ENCODE results near the gene SCAF4. TPM values are rescaled to one million over a fixed set of nuclear protein-coding genes. Genes with fewer than 3 reads are reported as not detected.

SCAF4 gene
- total RNA-seq, 1 donor from 2014 or later, result 14.2 TPM

DNA sequence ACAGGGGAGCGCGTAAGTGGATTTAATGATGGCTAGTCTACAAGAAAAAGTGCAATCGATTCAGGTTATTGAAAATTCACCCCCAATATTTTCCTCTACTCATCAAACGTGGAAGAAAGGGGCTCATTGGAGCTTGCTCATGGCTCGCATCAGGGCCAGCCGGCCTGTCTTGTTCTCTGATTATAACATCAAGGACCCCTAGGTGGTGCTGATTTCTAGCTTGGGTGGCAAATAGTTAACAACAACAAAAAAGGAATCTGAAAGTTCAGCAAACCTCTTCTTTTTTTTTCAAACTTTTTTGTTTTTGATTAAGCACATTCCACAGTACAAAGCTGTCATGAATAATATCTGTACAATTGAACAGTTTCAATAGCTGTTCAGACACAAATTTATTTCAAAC is 108.3 kb downstream of the SCAF4 start:
- no peaks in the 10 kb centered on the region for H3K36me3 ChIP-seq (ENCODE audit: control insufficient read depth, insufficient read depth, low read length)
- peak; percentile 30 for TF ChIP-seq CTCF (IDR thresholded peaks at IDR 0.05; ENCODE audit: insufficient read depth, low read length, poor library complexity, severe bottlenecking)
- H3K27me3 ChIP-seq (ENCODE audit: control insufficient read depth, insufficient read depth, low read length), result no peaks in the 10 kb centered on the region
- no peak for DNase-seq (ENCODE audit: low read depth)
- H3K4me3 ChIP-seq (ENCODE audit: low read depth, low read length), result no peak overlapping the region

DNA sequence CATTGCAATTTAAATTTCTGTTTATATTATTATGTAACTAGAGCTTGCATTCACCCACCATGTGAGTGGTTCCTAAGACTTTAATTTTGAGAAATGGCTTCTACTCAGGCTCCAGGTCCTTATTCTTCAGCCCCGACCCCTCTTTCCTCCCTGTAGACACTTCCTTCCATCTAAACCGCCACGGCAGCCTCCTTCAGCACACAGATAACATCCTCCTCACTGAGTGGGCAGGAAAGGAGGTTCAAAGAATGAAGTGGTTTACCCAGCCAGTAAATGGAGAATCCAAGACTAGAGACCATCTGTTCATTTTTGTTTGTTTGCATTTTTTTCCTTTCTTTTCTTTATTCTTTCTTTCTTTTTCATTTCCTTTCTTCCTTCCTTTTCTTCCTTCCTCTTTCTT is 109.5 kb downstream of the SCAF4 start:
- Histone ChIP-seq H3K36me3 (ENCODE audit: control insufficient read depth, insufficient read depth, low read length) (no peaks in the 10 kb centered on the region), H3K27me3 (ENCODE audit: control insufficient read depth, insufficient read depth, low read length) (no peaks in the 10 kb centered on the region)
- TF ChIP-seq CTCF (IDR thresholded peaks at IDR 0.05; ENCODE audit: insufficient read depth, low read length, poor library complexity, severe bottlenecking), result no peak

More for the DNA sequence above, 109.5 kb downstream of the SCAF4 start:
- no peak for DNase-seq (ENCODE audit: low read depth)
- H3K4me3 ChIP-seq (ENCODE audit: low read depth, low read length), result no peak overlapping the region

Other genes with a start within 250 kb of the SCAF4 start
- 112 and 121 TPM in 2 replicates for gene SOD1, start 72.4 kb downstream of the SCAF4 start, total RNA-seq
- 2.8 and 3.1 TPM in 2 replicates for gene HUNK, start 140.9 kb upstream of the SCAF4 start, total RNA-seq